Stimulated activated CD8-positive, alpha-beta memory T cell treated with anti-CD3 and anti-CD28 coated beads, Interleukin-4, amount 100 ng/mL, for 1 hour (primary cell): Measurements from ENCODE around the gene ATP5PO.
"Not testable (repeated sequence)": the region's sequence is repeated elsewhere in the genome, so short reads cannot be mapped to it uniquely, and the experiment has no call there.

ENCODE experiments used
- DNase-seq, 2 donors: peaks; one replicate each; pipeline ENCODE4 v3.0.0-alpha.2; 2020; ENCODE audit warnings: low read depth in 2 of 2, low spot score in 1 of 2

ATP5PO gene

DNA sequence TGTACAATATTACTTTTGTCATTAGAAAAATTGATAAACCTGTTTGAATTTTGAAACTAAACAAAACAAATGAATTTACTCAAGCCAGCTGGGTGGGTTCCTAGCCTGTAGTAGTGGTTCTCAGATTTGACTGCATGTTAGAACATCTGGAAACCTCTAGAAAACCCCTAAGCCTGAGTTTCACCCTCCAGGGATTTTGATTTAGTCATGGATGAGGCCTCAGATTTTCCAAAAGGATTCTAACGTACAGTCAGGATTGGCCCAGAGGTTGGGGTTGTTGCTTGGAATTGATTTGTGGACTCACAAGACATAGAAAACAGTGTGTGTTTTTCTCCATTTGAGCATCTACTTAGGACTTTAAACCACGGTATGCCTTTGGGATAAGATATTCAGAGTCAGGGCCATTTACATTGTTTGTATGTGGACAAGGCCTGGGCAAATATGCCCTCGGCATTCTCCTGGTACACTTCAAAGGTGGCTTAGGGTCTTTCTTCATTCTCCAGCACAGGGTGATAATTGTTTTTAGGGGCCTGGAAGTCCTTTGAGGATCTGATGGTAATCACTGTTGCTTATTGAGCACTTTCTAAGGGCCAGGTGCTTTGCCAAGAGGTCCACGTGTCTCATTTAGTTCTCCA is 42.6 kb downstream of the ATP5PO start:
- DNase-seq: no peak

DNA sequence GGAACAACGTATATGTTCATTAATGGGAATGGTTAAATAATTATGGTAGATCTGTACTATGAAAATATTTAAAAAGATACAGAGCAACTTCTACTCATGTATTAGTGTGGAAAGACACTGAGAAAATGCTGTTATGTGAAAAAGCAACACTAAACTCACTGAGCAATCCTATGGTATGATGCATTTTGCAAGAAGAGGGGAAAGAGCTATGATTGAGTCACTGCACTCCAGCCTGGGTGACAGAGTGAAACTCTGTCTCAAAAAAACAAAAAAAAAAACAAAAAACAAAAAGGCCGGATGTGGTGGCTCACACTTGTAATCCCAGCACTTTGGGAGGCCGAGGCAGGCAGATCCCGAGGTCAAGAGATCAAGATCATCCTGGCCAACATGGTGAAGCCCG is 44.4 kb downstream of the ATP5PO start:
- no peak for DNase-seq

DNA sequence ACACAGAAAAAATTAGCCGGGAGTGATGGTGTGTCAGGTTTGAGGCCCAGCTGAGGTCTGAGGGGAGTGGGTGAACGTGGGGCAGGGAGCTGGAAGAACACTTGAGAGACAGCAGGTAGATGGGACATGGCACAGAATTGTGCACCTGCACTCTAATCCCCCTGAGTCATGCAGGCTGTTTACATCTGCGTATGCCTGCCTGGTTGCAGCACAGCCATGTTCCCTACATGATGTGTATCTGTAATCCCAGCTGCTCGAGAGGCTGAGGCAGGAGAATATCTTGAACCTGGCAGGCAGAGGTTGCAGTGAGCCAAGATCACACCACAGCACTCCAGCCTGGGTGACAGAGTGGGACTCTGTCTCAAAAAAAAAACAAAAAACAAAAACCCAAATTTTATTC is 44.8 kb downstream of the ATP5PO start:
- DNase-seq: no peak

DNA sequence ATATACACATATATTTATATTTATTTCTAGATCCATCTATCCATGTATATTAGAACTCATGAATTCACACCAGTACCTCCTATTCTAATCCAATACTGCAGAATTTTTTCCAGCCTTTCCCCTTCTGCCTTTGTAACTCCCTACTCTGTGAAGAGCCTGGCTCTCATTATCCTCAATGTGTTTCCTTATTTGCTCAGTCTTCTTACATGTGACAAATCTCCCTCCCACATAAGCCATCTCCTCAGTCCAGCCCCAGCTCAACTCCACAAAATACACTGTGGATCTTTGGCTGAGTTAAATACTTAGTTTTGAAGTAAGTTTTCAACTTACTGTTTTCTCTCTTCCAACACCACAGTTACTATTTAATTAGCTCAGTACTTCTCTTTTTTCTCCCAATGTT is 45.7 kb downstream of the ATP5PO start:
- DNase-seq: no peak

DNA sequence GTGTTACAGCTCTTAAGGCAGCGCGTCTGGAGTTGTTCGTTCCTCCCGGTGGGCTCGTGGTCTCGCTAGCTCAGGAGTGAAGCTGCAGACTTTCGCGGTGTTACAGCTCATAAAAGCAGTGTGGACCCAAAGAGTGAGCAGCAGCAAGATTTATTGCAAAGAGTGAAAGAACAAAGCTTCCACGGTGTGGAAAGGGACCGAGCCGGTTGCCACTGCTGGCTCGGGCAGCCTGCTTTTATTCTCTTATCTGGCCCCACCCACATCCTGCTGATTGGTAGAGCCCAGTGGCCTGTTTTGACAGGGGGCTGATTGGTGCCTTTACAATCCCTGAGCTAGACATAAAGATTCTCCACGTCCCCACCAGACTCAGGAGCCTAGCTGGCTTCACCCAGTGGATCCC is 47.7 kb downstream of the ATP5PO start:
- DNase-seq: not testable (repeated sequence)

DNA sequence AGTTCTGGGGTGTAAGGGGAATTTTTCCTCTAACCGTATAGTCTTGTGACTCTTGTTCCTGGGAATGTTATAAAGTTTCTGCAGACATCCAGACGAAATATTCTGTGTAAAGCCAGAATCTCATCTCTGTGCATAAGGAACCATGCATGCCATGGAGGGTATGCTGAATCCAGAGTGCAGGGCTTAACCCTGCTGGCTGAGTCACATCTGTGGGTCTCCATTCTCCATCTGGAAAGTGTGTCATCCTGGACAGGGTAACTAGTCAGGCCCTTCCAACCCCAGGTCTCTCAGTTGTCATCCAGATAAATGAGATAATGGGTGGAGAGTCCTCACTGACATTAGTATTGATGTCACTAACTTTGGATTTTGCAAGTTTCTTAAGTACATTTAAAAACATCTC is 48.8 kb downstream of the ATP5PO start:
- no peak for DNase-seq

DNA sequence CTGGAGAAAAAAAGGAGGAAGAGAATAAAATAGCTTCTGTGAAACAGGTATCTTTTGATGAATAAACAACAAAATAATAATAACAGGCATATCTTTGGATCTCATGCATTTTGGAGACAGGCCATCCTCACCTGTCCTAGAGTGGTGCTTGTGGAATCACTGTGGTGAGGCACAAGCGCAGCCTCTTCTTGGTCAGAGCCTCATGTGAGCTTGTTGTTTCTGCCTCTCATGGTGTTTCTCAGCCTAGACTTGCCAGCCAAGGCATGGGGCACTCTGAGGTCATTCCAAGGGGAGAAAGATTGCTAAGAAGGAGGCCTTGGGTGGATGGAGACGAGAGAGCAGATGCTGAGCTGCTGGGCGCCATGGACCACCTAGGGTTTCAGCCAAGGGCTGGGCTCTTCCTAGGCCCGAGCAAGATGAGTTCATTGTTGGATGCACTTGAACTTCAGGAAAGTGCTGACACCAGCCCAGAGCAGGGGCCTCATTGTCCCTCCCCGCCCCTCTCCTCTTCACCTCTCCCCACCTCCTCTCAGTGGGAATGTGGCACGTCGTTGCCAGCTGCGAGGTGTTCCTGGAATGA is 49.5 kb downstream of the ATP5PO start:
- DNase-seq: no peak

DNA sequence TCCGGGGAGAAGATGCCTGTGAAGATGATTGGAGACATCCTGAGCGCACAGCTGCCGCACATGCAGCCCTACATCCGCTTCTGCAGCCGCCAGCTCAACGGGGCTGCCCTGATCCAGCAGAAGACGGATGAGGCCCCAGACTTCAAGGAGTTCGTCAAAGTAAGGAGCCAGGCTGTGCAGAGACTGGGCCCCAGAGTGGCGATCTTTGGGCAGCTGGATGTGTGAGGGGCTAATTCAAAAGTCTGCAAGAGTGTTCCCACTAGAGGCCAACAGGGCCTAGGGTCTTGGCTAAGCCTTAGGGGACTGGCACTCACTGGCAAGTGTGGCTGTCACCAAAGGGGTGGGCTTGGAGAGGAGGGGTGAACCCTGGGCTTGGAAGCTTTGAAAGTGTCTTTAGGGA is 50.4 kb downstream of the ATP5PO start:
- no peak for DNase-seq

DNA sequence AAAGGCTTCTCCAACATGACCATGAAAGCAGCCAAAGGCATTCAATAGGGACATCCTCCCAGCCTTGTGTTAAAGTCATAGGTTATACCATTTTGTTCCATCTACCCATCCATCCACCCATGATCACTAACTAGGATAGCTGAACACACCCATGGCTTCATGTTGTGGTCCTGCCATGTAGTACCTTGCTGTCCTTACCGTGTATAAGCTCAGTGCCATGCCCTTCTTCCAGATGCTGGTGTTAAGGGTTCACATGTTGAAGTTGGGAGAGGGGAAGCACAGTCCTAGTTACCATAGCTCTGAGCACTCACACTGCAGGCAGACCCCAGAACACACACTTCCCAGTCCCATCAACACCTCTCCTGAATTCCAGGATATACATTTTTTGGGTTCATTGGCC is 51.5 kb downstream of the ATP5PO start:
- no peak for DNase-seq

DNA sequence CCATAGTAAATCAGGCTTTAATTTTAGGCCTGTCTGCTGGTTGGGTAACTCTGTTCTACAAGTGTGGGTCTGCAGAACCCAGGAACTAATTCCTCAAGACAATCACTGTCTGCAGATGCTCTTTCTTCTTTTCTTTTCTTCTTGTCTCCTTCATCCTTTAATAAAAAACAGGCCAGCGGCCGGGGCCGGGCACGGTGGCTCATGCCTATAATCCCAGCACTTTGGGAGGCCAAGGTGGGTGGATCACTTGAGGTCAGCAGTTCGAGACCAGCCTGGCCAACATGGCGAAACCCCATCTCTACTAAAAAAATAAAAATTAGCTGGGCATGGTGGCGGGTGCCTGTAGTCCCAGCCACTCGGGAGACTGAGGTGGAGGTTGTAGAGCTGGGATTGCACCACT is 52.4 kb downstream of the ATP5PO start:
- not testable (repeated sequence) for DNase-seq

DNA sequence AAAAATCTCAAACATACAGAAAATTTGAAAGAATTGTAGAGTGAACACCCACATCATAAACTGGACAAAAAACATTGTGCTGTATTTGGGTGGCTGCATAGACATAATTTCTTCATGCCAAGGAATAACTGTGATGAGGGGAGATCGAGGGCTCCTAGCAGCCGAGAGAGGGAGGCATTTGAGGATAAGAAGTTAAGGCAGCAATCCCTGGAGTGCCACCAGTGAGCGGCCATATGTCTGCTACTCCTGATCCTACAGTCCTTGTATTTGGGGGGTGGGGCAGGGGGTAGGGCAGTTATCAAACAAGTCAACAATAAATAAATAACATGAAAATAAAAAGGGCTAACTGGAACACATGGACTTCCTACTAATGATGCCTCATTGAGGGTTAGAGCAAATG is 54.5 kb downstream of the ATP5PO start:
- no peak for DNase-seq

DNA sequence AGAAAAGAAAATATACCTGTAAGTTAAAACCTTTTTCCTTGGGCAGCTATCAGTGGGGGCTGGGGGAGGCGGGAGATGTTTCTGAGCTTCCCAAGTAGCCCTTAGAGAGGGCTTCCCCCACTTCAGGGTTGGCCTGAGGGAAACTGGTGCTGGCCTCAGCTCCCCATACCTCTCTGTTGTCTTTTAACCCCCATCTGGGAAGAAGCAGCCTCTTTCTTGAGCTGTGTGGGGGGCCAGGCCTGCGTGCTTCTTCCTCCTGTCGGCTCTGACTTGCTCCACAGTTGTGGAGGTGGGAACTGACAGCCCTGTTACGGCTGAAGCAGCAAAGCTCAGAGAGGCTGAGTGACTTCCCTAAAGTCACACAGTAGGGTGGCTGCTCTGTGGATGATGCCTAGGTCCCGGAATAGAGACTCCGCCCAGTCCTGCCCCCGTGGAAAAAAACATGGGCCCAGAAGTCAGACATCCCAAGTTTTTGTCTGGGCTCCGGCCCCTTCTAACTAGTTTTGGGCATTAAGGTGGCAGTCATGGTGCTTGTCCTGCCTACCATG is 55.2 kb downstream of the ATP5PO start:
- DNase-seq: no peak

DNA sequence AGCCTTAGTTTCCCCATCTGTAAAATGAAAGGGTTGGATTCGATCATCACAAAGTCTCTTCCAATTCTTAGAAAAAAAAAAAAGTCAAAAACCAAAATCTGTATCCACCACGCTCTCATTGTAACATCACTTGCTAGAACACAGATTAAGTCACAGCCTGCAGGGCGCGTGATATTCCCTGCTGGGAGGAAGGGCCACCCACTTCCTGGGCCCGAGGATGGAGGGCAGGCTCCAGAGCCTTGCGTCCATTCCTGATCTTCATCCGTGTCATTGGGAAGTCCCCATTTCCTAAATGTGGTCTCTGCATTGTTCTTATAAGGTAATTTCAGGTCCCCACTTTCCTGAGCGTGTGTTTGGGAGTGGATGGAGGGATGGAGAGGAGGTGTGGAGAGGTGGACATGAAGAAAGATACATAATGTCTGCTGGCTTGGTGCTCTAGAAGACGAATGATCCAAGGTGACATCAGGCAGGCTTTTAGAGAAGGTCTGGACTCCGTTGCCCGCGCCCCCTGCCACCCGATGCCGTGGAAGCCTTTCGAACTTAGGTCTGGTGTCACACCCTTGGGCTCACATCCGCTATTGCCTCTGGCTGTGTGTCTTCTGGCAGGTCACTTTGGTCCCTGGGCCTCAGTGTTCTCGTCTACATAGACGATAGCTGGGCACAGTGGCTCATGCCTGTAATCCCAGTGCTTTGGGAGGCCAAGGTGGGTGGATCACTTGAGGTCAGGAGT is 56.1 kb downstream of the ATP5PO start:
- no peak for DNase-seq

DNA sequence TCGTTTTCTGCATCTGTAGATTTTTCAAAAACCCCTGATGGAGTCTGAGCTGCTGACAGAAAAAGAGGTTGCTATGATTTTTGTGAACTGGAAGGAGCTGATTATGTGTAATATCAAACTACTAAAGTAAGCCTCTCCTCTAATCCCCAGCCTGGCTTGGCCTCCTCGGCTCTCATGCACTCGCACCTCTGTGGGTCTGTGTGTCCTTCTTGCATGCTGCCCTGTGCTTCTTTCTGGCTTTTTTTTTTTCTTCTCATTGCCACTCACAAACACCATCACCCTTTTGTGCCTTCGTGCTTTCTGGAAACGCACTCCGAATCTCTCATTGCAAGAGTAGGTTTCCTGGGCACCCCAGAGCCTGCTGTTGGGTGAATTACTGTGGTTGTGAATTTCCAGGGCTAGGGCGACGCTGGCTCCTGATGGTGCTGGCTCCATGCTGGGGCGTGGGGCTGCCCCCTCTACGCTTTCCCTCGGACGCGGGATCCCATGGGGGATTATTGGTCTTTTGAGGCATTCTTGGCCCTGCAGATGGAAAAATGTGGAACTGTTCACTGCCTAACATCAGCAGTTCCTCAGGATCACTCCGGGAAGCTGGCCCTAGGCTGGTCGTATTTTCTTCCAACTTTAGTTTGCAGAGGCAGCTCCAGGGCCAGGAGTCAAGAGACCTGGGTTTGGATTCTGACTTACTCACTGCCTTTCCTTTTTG is 56.8 kb downstream of the ATP5PO start:
- DNase-seq: no peak

DNA sequence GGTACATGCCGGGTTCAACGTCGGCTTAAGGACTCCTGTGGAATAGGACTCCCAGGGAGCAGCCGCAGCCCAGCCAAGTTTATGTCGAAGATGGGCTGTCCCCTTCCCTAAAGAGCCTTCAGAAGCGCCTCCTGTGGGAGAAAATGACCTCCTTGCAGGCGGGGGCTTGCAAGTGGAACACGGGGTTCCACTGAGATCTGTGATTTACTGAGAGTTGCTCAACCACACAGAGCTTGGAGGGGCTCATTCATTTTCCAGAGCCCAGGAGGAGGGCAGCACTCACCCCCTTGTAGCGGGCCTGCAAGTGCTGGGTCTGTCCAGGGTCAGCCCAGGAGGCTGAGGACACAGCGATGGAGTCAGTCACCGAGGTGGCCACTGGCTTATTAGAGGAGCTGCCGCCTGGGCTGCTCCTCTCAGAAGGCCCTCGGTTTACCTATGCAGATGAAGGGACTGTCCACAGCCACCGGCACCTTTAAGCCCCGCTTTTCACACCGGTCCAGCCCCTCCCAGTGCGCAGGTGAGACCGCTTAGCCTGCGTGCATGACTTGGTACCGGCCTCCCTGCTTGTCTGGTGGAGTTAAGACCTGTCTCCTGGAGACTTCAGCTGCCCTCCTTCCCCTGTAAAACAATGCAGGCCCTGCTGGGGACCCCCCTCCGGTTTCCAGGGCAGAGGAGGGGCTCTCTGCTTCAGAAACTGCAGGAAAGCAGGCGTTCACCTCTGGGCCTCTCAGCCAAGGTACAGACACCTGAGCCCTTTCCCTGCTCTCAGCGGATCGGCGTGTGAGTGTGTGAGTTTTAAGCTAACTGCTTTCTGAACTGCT is 57.5 kb downstream of the ATP5PO start:
- DNase-seq: no peak

DNA sequence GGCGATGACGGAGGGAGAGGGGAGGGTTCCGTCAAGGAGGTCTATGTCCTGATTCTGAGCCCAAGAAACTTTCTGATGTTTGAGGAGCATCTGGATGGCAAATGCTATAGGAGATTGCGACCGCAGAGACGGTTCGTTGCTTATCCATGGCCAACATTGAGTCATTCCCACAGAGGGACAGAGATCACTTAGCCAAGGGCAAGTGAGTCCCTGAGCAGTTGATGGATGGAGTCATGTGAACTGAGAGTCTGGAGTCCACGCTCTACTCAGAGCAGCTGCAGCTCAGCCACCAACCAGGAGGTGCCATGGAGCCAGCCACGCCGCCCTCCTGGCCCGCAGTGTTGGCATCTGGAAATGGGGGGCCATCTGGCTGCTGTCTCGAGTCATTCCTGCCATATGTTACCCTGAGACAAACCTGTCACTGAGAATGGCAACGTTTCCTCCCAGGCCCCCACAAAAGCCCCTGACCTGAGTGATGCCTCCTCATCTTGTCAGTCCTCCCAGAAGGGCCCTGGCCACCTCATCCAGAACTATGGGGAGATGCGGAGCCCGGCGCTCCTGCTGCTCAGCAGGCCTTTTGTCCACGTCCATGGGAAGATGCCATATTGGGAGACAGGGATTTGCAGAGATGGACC is 58.6 kb downstream of the ATP5PO start:
- DNase-seq: no peak

DNA sequence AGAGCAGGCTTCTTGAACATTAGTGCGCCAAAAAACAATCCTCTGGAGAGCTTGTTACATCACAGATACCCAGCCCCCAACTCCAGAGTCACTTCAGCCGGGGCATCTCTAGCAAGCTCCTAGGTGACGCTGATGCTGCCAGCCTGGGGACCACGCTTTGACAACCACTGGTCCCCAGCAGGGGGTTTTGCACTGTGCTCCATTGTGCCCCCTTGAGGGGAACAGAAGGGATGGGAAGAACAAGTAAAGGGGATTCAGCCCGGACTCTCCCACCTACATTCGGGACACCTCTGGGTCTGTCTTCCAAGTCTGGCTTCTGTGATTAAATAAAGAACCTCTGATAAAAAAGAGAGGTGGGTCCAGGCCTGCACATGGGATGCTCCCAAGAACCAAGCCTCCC is 60.4 kb downstream of the ATP5PO start:
- no peak for DNase-seq

DNA sequence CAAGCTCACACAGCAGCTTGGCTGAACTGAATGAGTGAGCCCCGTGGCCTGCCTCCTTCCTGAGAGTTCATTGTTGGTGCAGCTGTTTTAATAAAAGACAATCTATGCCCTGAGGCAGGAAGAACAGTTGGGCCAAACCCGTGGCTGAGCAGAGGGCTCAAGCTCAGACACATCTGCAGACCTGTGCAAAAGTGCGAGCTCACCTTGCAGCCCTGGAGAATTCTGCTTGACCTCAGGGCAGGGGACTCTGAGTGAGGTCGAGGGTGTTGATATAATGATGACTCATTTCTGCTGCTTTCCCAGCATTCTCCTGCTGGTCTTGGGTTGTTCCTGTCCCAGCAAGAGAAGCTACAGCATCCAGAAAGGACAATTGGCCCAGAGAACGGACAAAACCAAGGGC is 61.0 kb downstream of the ATP5PO start:
- no peak for DNase-seq
